Skin epidermis (tissue), 12 donors: ENCODE measurements around the gene SLC17A9.

Experiments used
- H3K27ac ChIP-seq, 21 experiments: fragments of 200-600 bp; sonication (generic) in 11 of 21; one replicate each; pipeline ENCODE4 v1.5.0; 2020; ENCODE audit warnings: mild to moderate bottlenecking in 3 of 21, inconsistent platforms in 2 of 21, moderate library complexity in 2 of 21
- H3K4me3 ChIP-seq, 7 experiments: fragments of 200-600 bp; sonication (generic) in 2 of 7; one replicate each; pipeline ENCODE4 v1.5.0; 2020; ENCODE audit warnings: inconsistent platforms in 2 of 7, mild to moderate bottlenecking in 2 of 7, moderate library complexity in 1 of 7

SLC17A9 gene

DNA sequence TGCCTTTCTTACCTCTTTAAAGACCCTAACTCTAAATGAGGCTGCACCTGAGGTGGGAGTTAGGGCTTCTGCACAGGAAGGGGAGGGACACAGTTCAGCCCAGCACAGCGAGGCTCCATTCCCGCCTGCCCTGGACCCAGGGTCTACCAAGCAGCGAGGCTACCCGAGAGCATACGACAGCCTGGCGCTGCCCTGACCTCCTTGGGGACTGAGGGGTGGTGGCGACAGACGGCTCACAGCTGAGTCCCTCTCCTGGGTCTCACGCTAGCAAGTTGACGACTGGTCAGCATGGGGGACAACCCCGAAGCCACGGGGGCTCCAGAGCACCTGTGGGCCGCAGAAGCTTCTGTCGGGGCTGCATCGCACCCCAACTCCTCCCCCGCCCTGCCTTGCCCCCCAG lies 24.4 kb downstream of the SLC17A9 start:
- Histone ChIP-seq H3K27ac (no peak overlapping the region), H3K4me3 (peak overlapping the region in 1 of 7 experiments; percentile 4)

DNA sequence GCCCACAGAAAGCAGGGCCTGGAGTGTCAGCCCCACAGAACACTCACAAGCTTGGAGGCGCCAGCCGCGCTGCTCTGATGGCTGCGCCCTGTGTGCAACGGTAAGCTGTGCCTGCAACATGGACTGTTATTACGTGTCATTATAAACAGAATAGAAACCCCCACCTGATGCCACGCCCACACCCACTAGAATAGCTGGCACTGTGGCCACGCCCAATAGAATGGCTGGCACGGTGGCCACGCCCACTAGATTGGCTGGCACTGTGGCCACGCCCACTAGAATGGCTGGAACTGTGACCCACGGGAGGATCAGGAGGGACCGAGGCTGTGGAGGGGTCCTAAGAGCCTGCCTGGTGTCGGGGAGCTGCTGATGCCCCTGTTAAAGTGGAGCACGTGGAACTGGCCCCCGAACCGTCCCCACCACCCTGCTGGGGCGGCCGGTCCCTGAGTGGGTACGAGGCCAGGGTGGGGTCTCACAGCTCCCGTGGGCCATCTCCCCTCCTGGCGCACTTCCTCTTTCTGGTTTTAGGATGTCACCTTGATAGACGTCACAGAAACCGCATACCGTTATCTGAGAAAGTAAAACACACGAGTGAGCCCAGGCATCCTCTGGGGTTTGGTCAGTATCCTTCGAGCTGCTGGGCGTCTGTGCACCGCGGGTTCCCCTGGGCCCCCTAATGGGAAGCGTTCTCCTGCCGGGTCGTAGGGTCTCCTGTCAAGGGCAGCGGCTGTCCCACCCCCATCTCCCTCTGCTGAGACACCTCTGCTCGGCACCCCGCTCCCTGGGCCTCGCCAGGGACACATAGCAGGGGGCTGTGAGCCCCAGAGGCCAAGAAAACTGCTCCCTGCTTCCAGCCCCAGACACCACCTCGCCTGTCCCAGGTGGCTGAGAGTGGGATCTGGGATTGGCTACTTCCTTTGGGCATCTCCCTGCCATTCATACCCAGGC lies 25.4 kb downstream of the SLC17A9 start:
- peak overlapping the region in 2 of 21 experiments; percentile 27 to 42 for H3K27ac ChIP-seq
- H3K4me3 ChIP-seq: peak overlapping the region in 2 of 7 experiments; percentile 4 to 8

DNA sequence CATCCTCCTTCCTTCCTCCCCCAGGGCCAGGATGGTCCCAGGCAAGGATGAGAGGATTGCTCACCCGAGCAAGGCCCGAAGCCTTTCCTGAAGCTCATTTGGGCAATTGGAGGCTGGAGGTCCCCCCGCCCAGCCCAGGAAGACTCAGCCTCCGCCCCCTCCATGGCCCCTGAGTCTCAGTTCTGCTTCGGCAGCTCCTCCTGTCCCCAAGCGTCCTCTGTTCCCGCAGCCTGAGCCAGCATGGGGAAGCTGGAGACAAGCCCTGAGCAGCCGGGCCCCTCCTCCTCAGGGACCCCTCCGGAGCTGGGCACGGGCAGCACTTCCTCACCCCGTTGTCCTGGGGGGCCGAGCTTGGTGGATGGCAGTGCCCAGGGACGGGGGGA lies 26.0 kb downstream of the SLC17A9 start:
- no peak overlapping the region for H3K27ac ChIP-seq
- H3K4me3 ChIP-seq: no peak overlapping the region

DNA sequence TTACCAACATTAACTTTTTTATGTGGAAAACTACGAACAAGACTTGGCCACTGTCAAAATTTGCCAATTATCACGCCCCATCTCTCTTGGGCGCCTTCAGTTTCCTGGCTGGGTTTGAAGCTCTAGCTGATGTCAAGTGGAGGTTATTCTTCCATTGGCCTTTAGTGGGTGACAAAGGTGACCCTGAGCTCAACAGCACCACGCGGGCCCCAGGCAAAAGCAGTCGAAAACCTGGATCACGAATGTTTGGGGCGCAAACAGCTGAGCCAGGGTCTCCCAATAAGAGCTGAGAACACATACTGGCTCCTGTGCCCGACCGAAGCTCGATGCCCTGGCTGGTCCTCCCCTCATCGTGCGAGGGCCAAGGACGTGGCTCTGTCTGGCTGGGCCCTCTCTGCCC lies 26.8 kb downstream of the SLC17A9 start:
- H3K27ac ChIP-seq: no peak overlapping the region
- no peak overlapping the region for H3K4me3 ChIP-seq

DNA sequence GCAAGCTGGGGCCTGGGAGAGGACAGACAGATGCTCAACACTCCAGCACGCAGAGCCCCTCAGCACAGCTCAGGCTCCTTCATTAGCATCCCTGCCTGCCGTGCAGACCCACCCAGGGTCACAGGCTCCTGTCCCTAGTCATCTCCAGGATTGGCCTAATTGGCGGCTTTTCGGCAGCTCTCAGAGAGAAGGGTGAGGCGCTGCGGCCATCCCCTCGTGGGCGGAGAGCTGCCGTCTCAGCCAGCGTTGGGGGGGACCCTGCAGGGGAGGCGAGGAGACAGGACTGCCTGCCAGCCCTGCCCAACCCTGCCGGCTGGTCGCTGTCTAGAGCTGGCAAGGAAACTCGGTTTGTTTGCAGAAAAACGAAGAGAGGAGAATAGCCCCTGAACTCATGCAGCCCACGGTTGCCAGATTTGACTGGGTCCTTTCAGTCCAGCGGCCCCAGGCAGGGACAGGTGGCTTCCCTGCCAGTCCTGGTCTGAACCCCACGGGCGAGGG lies 27.4 kb downstream of the SLC17A9 start:
- no peak overlapping the region for H3K27ac ChIP-seq
- no peak overlapping the region for H3K4me3 ChIP-seq

GRCh38 chr20:62980380-62980960 lies 28.0 kb downstream of the SLC17A9 start:
- Histone ChIP-seq H3K27ac (no peak overlapping the region), H3K4me3 (no peak overlapping the region)

GRCh38 chr20:62980970-62981369 lies 28.5 kb downstream of the SLC17A9 start:
- Histone ChIP-seq H3K4me3 (no peak overlapping the region), H3K27ac (no peak overlapping the region)

- H3K27ac ChIP-seq: no peak overlapping the region
- no peak overlapping the region for H3K4me3 ChIP-seq
These were observed 29.9 kb downstream of the SLC17A9 start for GRCh38 chr20:62982124-62983075.

GRCh38 chr20:62983210-62983609 lies 30.7 kb downstream of the SLC17A9 start:
- Histone ChIP-seq H3K4me3 (no peak overlapping the region), H3K27ac (no peak overlapping the region)

DNA sequence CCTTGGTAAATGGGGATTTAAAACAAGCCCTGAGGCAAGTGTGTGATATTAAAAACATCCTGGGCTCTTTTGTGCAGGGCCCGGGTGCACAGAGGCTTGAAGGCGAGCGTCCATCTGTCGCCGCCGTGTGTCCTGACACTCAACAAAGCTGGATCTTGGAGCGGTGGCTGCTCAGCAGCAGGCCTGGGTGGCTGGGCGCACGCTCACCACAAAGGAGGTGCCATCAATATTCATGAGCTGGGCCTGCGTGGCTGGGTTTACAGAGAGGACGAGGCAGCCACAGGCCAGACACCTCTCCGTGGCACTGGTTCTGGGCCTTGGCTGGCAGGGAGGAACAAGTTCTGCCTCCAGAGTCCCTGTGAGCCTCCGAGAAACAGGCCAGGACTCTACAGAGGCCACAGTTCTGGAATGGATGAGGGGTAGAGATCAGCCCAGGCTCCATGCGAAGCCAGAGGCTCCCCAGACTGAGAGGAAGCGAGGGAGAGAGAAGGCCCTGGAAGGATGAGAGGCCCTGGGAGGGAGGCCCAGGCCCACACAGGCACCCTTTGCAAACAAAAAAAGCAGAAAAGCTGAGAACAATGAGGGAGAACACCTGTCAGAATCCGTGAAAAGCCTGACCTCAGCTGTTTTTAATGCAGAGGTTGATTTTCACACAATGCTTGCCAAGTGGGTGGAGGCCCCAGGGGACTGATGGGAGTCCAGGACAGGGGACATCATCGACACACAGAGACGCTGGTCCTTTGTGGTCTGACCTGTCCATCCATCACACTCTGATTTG lies 32.3 kb downstream of the SLC17A9 start:
- Histone ChIP-seq H3K4me3 (no peak overlapping the region), H3K27ac (no peak overlapping the region)

- H3K4me3 ChIP-seq: no peak overlapping the region
- no peak overlapping the region for H3K27ac ChIP-seq
These were observed 32.9 kb downstream of the SLC17A9 start for GRCh38 chr20:62985444-62985778.

GRCh38 chr20:62986257-62986800 lies 33.8 kb downstream of the SLC17A9 start:
- H3K27ac ChIP-seq: no peak overlapping the region
- no peak overlapping the region for H3K4me3 ChIP-seq

- Histone ChIP-seq H3K4me3 (no peak overlapping the region), H3K27ac (no peak overlapping the region)
These were observed 34.6 kb downstream of the SLC17A9 start for GRCh38 chr20:62987114-62987513.

DNA sequence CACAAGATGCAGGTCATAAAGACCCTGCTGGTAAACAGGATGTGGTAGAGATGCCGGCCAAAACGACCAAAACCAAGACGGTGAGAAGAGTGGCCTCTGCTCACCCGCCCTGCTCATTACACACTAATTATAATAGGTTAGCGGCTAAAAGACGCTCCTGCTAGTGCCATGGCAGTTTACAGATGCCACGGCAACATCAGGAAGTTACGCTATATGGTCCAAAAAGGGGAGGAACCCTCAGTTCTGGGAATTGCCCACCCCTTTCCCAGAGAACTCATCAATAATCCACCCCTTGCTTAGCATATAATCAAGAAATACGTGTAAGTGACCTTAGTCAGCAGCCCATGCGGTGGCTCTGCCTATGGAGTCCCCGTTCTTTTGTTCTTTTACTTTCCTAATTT lies 36.7 kb downstream of the SLC17A9 start:
- Histone ChIP-seq H3K27ac (no peak overlapping the region), H3K4me3 (peak overlapping the region in 3 of 7 experiments; percentile 4 to 22 (median 16))

- no peak overlapping the region for H3K27ac ChIP-seq
- H3K4me3 ChIP-seq: no peak overlapping the region
These were observed 37.9 kb downstream of the SLC17A9 start for GRCh38 chr20:62990306-62990825.

DNA sequence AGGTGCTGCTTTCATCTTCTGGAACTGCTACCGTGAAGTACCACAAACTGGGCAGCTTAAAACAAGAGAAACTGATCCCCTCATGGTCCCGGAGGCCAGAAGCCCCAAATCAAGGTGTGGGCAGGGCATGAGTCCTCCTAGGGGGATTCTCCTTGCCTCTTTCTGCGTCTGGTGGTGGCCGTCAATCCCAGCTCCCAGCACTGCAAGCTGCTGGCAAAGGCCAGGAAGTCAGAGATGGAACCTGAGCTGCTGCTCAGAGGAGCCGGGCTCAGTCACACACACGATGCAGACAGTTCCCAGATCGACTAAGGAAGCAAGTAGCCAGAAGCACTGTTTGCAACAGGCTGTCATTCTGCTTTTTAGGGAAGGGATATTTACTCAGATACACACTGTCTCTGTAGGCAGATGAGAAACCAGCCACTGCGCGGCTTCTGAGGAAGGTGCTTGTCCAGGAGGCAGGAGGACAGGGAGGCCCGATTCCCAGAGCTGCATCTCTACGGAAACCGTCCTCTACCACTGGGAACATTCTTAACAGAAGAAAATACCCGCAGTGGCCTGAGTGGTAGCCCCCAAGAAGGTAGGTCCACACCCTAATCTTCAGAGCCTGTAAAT lies 38.8 kb downstream of the SLC17A9 start:
- Histone ChIP-seq H3K4me3 (no peak overlapping the region), H3K27ac (no peak overlapping the region)

DNA sequence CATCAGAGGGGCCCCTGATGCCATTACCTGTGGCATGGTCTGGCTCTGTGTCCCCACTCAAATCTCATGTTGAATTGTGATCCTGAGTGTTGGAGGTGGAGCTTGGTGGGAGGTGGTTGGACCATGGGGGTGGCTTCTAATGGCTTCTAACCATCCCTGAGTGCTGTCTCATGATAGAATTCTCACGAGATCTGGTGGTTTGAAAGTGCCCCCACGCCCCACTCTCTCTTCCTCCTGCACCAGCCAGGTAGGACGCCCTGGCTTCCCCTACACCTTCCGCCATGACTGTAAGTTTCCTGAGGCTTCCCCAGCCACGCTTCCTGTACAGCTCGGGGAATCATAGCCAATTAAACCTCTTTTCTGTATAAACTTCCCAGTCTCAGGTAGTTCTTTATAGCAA lies 39.4 kb downstream of the SLC17A9 start:
- Histone ChIP-seq H3K27ac (no peak overlapping the region), H3K4me3 (no peak overlapping the region)

DNA sequence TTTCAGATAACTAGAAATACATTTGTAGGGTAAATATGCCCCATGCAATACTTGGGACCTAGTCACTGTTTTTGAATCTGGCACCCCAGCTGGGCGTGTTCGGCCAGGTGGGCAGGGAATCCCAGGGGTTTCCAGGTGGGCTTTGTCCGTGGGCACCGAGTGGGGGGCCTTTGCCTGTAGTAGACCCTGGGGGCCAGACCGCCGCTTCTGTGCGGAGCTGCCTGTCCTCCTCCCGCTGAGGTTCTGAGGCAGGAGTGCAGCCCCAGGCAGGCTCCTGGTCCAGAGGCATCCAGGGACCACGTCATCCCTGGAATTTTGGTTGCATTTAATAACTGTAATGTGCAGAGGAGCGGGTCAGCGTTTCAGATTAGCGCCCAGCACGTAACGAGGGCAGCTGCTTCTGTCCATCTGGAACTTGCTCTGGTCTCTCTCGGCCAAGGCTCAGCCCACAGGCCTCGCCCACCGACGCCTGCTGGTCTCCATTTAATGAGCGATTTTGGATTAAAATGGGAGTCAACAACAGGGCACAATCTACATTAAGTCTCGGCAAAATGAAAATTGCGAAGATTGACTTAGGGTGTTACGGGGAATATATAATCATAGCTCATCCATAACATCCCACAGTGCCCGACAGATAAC lies 41.5 kb downstream of the SLC17A9 start:
- Histone ChIP-seq H3K27ac (no peak overlapping the region), H3K4me3 (no peak overlapping the region)
